GM12878 (cell line): Measurements from ENCODE around the gene RPS6KC1. TPM values are rescaled to one million over a fixed set of nuclear protein-coding genes. Genes with fewer than 3 reads are reported as not detected.
A peak's percentile ranks its signal among the peaks of the same experiment; 100 is the strongest.

Source experiments
- ATAC-seq: fragments of 200-7000 bp; cut with Tn5 transposase; 3 replicates; pipeline ENCODE4 v1.9.1; 2020; ENCODE audit warnings: mild to moderate bottlenecking, moderate library complexity
- BruUV-seq: library from RNA; stranded (reverse); fragments of 400-500 nt; replicated peaks from 2 replicates; lab custom pipeline; 2021; lab: Mats Ljungman, UMichigan
- CTCF ChIA-PET: fragments of 300-600 bp; sonication (Branson Sonifier 250); formaldehyde crosslinking; extraction: SDS; loops from one replicate; lab custom pipeline; 2021; ENCODE audit warnings: inconsistent platforms; lab: Yijun Ruan, JAX
- POLR2A ChIA-PET: fragments of 350-600 bp; formaldehyde crosslinking; extraction: SDS; loops from one replicate; lab custom pipeline; 2021; ENCODE audit warnings: inconsistent platforms; lab: Charles Lee
- RAD21 ChIA-PET: fragments of 300-600 bp; sonication (Branson Sonifier 250); formaldehyde crosslinking; loops from one replicate; lab custom pipeline; 2023; ENCODE audit warnings: antibody characterized with exemption; ENCODE audit not compliant: unreplicated experiment; lab: Charles Lee
- SMC1A ChIA-PET: fragments of 300-600 bp; sonication (Branson Sonifier 250); formaldehyde crosslinking; loops from one replicate; lab custom pipeline; 2023; ENCODE audit not compliant: unreplicated experiment, uncharacterized antibody; lab: Charles Lee
- DNase-seq: peaks from one replicate; pipeline ENCODE4 v3.0.0-alpha.2; 2011; ENCODE audit warnings: low read depth, low spot score
- FAIRE-seq: peaks from 3 replicates; lab custom pipeline; 2011; peaks lifted over from hg19 to GRCh38; lab: Jason Lieb, UNC
- H2AFZ ChIP-seq: 2 replicates; pipeline ENCODE4 v1.6.0; 2011; ENCODE audit warnings: low read depth, low read length, control low read depth; ENCODE audit not compliant: control insufficient read depth
- H3K27ac ChIP-seq: 2 replicates; pipeline ENCODE4 v1.5.1; 2011; ENCODE audit warnings: control low read depth; ENCODE audit not compliant: control insufficient read depth, insufficient read depth
- H3K27me3 ChIP-seq, 2 experiments: replicated peaks in 1 of 2; 2 replicates each; pipeline versions ENCODE4 v1.6.0 to v1.6.1; 2011; ENCODE audit warnings: low read length in 1 of 2; ENCODE audit not compliant: control insufficient read depth in 2 of 2, insufficient read depth in 2 of 2
- H3K36me3 ChIP-seq, 2 experiments: 2 replicates each; pipeline ENCODE4 v1.5.1; 2011; ENCODE audit warnings: low read length in 1 of 2; ENCODE audit not compliant: control insufficient read depth in 2 of 2, insufficient read depth in 2 of 2
- H3K4me1 ChIP-seq: 2 replicates; pipeline ENCODE4 v1.6.1; 2011; ENCODE audit warnings: mild to moderate bottlenecking, low read length, moderate library complexity, mixed read lengths; ENCODE audit not compliant: control insufficient read depth, insufficient read depth
- H3K4me2 ChIP-seq: 2 replicates; pipeline ENCODE4 v1.6.0; 2011; ENCODE audit warnings: control low read depth; ENCODE audit not compliant: control insufficient read depth, insufficient read depth
- H3K4me3 ChIP-seq: fragments of 200-600 bp; sonication (generic); 2 replicates; pipeline ENCODE4 v1.5.1; 2016
- H3K79me2 ChIP-seq: 2 replicates; pipeline ENCODE4 v1.6.0; 2011; ENCODE audit warnings: low read length; ENCODE audit not compliant: control insufficient read depth, insufficient read depth
- H3K9ac ChIP-seq: 2 replicates; pipeline ENCODE4 v1.8.0; 2011; ENCODE audit warnings: low read length, control low read depth, mixed read lengths; ENCODE audit not compliant: control insufficient read depth, insufficient read depth
- H3K9me3 ChIP-seq: replicated peaks from 3 replicates; pipeline ENCODE4 v1.5.1; 2011; ENCODE audit warnings: mild to moderate bottlenecking, low read length; ENCODE audit not compliant: control insufficient read depth, insufficient read depth
- H4K20me1 ChIP-seq: 2 replicates; pipeline ENCODE4 v1.6.0; 2011; ENCODE audit not compliant: control insufficient read depth, insufficient read depth
- ATF7 ChIP-seq: fragments of 450-650 bp; IDR thresholded peaks from 2 replicates; pipeline ENCODE4 v1.6.1; 2016; ENCODE audit warnings: low read depth, mild to moderate bottlenecking
- BCL11A ChIP-seq: IDR thresholded peaks from 2 replicates; pipeline ENCODE4 v1.6.1; 2011; ENCODE audit warnings: low read depth, low read length
- BMI1 ChIP-seq: fragments of 450-650 bp; IDR thresholded peaks from 2 replicates; pipeline ENCODE4 v1.6.1; 2016; ENCODE audit warnings: mild to moderate bottlenecking, moderate library complexity, borderline replicate concordance
- CBX5 ChIP-seq: sonication (generic); IDR thresholded peaks from 2 replicates; pipeline ENCODE4 v1.6.1; 2016; ENCODE audit warnings: low read depth, moderate library complexity, mild to moderate bottlenecking, inconsistent platforms
- DPF2 ChIP-seq: fragments of 450-650 bp; IDR thresholded peaks from 2 replicates; pipeline ENCODE4 v1.6.1; 2017; ENCODE audit warnings: mild to moderate bottlenecking
- FOXK2 ChIP-seq: fragments of 450-650 bp; IDR thresholded peaks from 2 replicates; pipeline ENCODE4 v1.6.1; 2017; ENCODE audit warnings: mild to moderate bottlenecking, moderate library complexity
- LARP7 ChIP-seq: fragments of 450-650 bp; IDR thresholded peaks from 2 replicates; pipeline ENCODE4 v1.6.1; 2017; ENCODE audit warnings: mild to moderate bottlenecking
- MEF2A ChIP-seq: IDR thresholded peaks from 2 replicates; pipeline ENCODE4 v1.6.1; 2011; ENCODE audit warnings: low read depth, mild to moderate bottlenecking, low read length, moderate library complexity; ENCODE audit not compliant: insufficient read depth
- MTA2 ChIP-seq: fragments of 450-650 bp; IDR thresholded peaks from 2 replicates; pipeline ENCODE4 v1.6.1; 2016; ENCODE audit warnings: low read depth, mild to moderate bottlenecking, moderate library complexity
- PML ChIP-seq: IDR thresholded peaks from 2 replicates; pipeline ENCODE4 v1.6.1; 2012; ENCODE audit warnings: low read length, inconsistent platforms
- POLR2AphosphoS5 ChIP-seq: IDR thresholded peaks from 2 replicates; pipeline ENCODE4 v1.6.1; 2011; ENCODE audit warnings: mild to moderate bottlenecking, low read length, inconsistent platforms
- RUNX3 ChIP-seq: IDR thresholded peaks from 2 replicates; pipeline ENCODE4 v1.6.1; 2012; ENCODE audit warnings: low read length, inconsistent platforms
- SMAD5 ChIP-seq: IDR thresholded peaks from 2 replicates; pipeline ENCODE4 v1.6.1; 2016; ENCODE audit warnings: antibody characterized with exemption, low read depth
- SPI1 ChIP-seq: IDR thresholded peaks from 2 replicates; pipeline ENCODE4 v1.6.1; 2011; ENCODE audit warnings: low read depth, mild to moderate bottlenecking, low read length, moderate library complexity, borderline replicate concordance; ENCODE audit not compliant: insufficient read depth
- WGBS: methylation state at CpG from one replicate; pipeline ENCODE4 v1.1.6; 2016; ENCODE audit warnings: low lambda C conversion rate; ENCODE audit not compliant: insufficient replicate concordance, insufficient coverage; ENCODE audit errors: missing lambda C conversion rate; 5-methylcytosine and 5-hydroxymethylcytosine counted together
- in situ Hi-C: fragments of 300-500 bp; cut with MboI; formaldehyde crosslinking; loops from 9 replicates; pipeline ENCODE4 v1.14.3; 2018; ENCODE audit warnings: mixed read lengths
- intact Hi-C: fragments of 100-400 bp; cut with micrococcal nuclease; formaldehyde crosslinking; loops from one replicate; pipeline ENCODE4 v1.14.2; 2022; ENCODE audit not compliant: unreplicated experiment
- polyA plus RNA-seq, 11 experiments: library from polyadenylated mRNA; depleted of rRNA in 4 of 11; unstranded in 6 of 11; stranded (reverse) in 5 of 11; fragments of >200 nt; fragmentation: Nextera tagmentation in 4 of 11; fragmentation: Illumina TruSeq in 1 of 11; extraction: Ambion mirVana in 4 of 11; extraction: Trizol in 1 of 11; gene quantifications; 1 replicate in 1 of 11; 2 replicates in 10 of 11; pipeline versions ENCODE4 v1.2.1 to v1.2.3, GENCODE V29; 2011 to 2016; ENCODE audit warnings: inconsistent platforms in 2 of 11, missing spikeins in 2 of 11, low read depth in 1 of 11
- total RNA-seq, 4 experiments: library from RNA; depleted of rRNA in 3 of 4; stranded (reverse); fragments of >200 nt in 3 of 4; fragmentation: Illumina TruSeq in 1 of 4; extraction: Trizol in 1 of 4; gene quantifications; 2 replicates each; pipeline versions ENCODE4 v1.2.1 to v1.2.3, GENCODE V29; 2013 to 2021

Gene RPS6KC1
- total and polyA plus RNA-seq, 10 of the 15 experiments (the other 5 are each of a cell fraction or from before 2014, with no cell fraction given): 2.9 to 17.3 (median 12.2) TPM

- 100% methylated on average over 1 of the region's 1 CpG for WGBS
- no peak overlapping the region for H3K27ac ChIP-seq
Observed at GRCh38 chr1:213095467-213095866, 44.4 kb downstream of the RPS6KC1 start.

GRCh38 chr1:213099682-213100399 lies 48.8 kb downstream of the RPS6KC1 start:
- RAD21 ChIA-PET: no interaction called here
- intact Hi-C loops (no loop called here), in situ Hi-C loops (no loop called here)
- H3K9ac ChIP-seq: no peak overlapping the region
- H4K20me1 ChIP-seq: no peaks in the 10 kb centered on the region
- CTCF ChIA-PET: interaction anchor here (0.6 kb wide), 1 partner anchor 9 kb away, joined by 3 read pairs; no protein-coding TSS in a partner anchor
- H3K4me1 ChIP-seq: peaks cover 4% of the 10 kb centered on the region; the same call in 1 of the 2 replicates
- DNase-seq: no peak
- TF ChIP-seq MTA2 (peak; percentile 90), MEF2A (no peak), SPI1 (peak; percentile 42; the same call in 1 of the 2 replicates), DPF2 (0 out of 2 replicates have a peak, but pooled peaks have one; percentile 38), RUNX3 (peak; percentile 30; the same call in 1 of the 2 replicates), SMAD5 (no peak), BCL11A (0 out of 2 replicates have a peak, but pooled peaks have one; percentile 34), ATF7 (peak; percentile 34; the same call in 1 of the 2 replicates)
- H3K4me2 ChIP-seq: no peak overlapping the region
- H3K27me3 ChIP-seq: no peaks in the 10 kb centered on the region
- H2AFZ ChIP-seq: no peak overlapping the region
- no peaks in the 10 kb centered on the region for H3K79me2 ChIP-seq
- FAIRE-seq: no peak
- no peak overlapping the region for H3K27ac ChIP-seq
- no peak overlapping the region for H3K4me3 ChIP-seq
- H3K36me3 ChIP-seq: no peaks in the 10 kb centered on the region
- H3K9me3 ChIP-seq: no peaks in the 10 kb centered on the region
- WGBS: 72% methylated on average over 4 of the region's 4 CpGs
- POLR2A ChIA-PET: no interaction called here
- SMC1A ChIA-PET: no interaction called here
- ATAC-seq: peak; percentile 57
- BruUV-seq: no TSS peak

More at GRCh38 chr1:213095467-213095866, 44.4 kb downstream of the RPS6KC1 start:
- ChIA-PET POLR2A (interaction anchor here (0.6 kb wide), 1 partner anchor 16 kb away, joined by 4 read pairs; no protein-coding TSS in a partner anchor), CTCF (interaction anchor here (0.9 to 1.2 kb wide), 2 partner anchors 82 to 101 kb away, joined by 3 read pairs; no protein-coding TSS in a partner anchor), SMC1A (interaction anchor here (0.8 to 1.3 kb wide), 3 partner anchors 8 to 25 kb away, joined by 3 to 4 read pairs (median 3); no protein-coding TSS in a partner anchor), RAD21 (no interaction called here)
- Histone ChIP-seq H3K4me1 (no peaks in the 10 kb centered on the region), H3K9me3 (no peaks in the 10 kb centered on the region), H3K27me3 (no peaks in the 10 kb centered on the region), H3K9ac (no peak overlapping the region), H3K36me3 (no peaks in the 10 kb centered on the region), H3K4me2 (no peak overlapping the region), H3K79me2 (no peaks in the 10 kb centered on the region), H2AFZ (no peak overlapping the region), H4K20me1 (no peaks in the 10 kb centered on the region), H3K4me3 (no peak overlapping the region)
- no TSS peak for BruUV-seq
- TF ChIP-seq CBX5 (no peak), PML (no peak), LARP7 (no peak), POLR2AphosphoS5 (no peak), BMI1 (no peak), FOXK2 (no peak)
- in situ Hi-C loops: no loop called here
- intact Hi-C loops: no loop called here
- no peak for DNase-seq
- FAIRE-seq: no peak
- no peak for ATAC-seq
